Right lobe of liver (tissue), 4 donors: ENCODE results near the gene CLEC2L.

Experiments
- POLR2A ChIP-seq: fragments of 450-650 bp; IDR thresholded peaks from one replicate; pipeline ENCODE4 v1.6.1; 2017; ENCODE audit warnings: antibody characterized with exemption, mild to moderate bottlenecking
- TF ChIP-seq, protein P1 (sequence below), 4 donors: fragments of 200-600 bp in 3 of 4; fragments of 450-650 bp in 1 of 4; IDR thresholded peaks; one replicate each; pipeline versions ENCODE4 v1.5.1 to v1.8.0; 2016 to 2022; ENCODE audit warnings: antibody characterized with exemption in 4 of 4, mild to moderate bottlenecking in 2 of 4
- donor health status: DM: no; HTN: no; CAD: no.
- donor health status: DM: no; HTN: no; CAD: no.
- donor health status: DM: no; HTN: yes; CAD: no.

- TF ChIP-seq, protein P1, sequence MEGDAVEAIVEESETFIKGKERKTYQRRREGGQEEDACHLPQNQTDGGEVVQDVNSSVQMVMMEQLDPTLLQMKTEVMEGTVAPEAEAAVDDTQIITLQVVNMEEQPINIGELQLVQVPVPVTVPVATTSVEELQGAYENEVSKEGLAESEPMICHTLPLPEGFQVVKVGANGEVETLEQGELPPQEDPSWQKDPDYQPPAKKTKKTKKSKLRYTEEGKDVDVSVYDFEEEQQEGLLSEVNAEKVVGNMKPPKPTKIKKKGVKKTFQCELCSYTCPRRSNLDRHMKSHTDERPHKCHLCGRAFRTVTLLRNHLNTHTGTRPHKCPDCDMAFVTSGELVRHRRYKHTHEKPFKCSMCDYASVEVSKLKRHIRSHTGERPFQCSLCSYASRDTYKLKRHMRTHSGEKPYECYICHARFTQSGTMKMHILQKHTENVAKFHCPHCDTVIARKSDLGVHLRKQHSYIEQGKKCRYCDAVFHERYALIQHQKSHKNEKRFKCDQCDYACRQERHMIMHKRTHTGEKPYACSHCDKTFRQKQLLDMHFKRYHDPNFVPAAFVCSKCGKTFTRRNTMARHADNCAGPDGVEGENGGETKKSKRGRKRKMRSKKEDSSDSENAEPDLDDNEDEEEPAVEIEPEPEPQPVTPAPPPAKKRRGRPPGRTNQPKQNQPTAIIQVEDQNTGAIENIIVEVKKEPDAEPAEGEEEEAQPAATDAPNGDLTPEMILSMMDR (IDR thresholded peaks at IDR 0.05), result no peak
- TF ChIP-seq POLR2A, result no peak
Observed at GRCh38 chr7:139488810-139489209, 34.7 kb upstream of the CLEC2L start.
